SU-DHL-6 (cell line): ENCODE results near the gene MBP.

Experiments
- CTCF ChIP-seq: fragments of 200-600 bp; sonication (generic); IDR thresholded peaks from one replicate; pipeline ENCODE4 v1.5.1; 2017; ENCODE audit warnings: antibody characterized with exemption, mild to moderate bottlenecking, low read length, moderate library complexity; ENCODE audit not compliant: insufficient read depth, poor library complexity, severe bottlenecking
- EZH2phosphoT487 ChIP-seq: fragments of 200-600 bp; sonication (generic), shearing (Covaris generic); conservative IDR thresholded peaks from 2 replicates; pipeline ENCODE4 v1.6.1; 2018; ENCODE audit warnings: mild to moderate bottlenecking, antibody characterized with exemption, low read length, moderate library complexity, mixed read lengths

- TF ChIP-seq CTCF (no peak), EZH2phosphoT487 (no peak)
These were observed 124.6 kb downstream of the MBP start for GRCh38 chr18:77008006-77008405.
